PFSK-1 (cell line): ENCODE measurements around the gene TSPAN13.

Experiments used
- FOXP2 ChIP-seq: optimal IDR thresholded peaks from 2 replicates; pipeline ENCODE3; 2011; ENCODE audit warnings: borderline replicate concordance, control low read depth, inconsistent platforms; ENCODE audit not compliant: insufficient read depth; ENCODE audit errors: extremely low read length, extremely low read depth
- POLR2AphosphoS5 ChIP-seq: IDR thresholded peaks from 2 replicates; pipeline ENCODE4 v1.6.1; 2012; ENCODE audit warnings: low read depth, mild to moderate bottlenecking, control low read depth, low read length, moderate library complexity
- SIN3A ChIP-seq: IDR thresholded peaks from 2 replicates; pipeline ENCODE4 v1.6.1; 2012; ENCODE audit warnings: mild to moderate bottlenecking, low read length, moderate library complexity, borderline replicate concordance; ENCODE audit not compliant: insufficient read depth
- TAF1 ChIP-seq: IDR thresholded peaks from 2 replicates; pipeline ENCODE4 v1.6.1; 2012; ENCODE audit warnings: low read length, control low read depth, borderline replicate concordance; ENCODE audit not compliant: insufficient read depth
- TF ChIP-seq, protein P1 (sequence below), 2 experiments: IDR thresholded peaks; 2 replicates each; pipeline versions ENCODE4 v1.6.1 to v1.8.0; 2011 to 2012; ENCODE audit warnings: low read depth in 2 of 2, low read length in 2 of 2, control low read depth in 1 of 2, inconsistent platforms in 1 of 2, mild to moderate bottlenecking in 1 of 2, moderate library complexity in 1 of 2; ENCODE audit not compliant: insufficient read depth in 1 of 2

GRCh38 chr7:16822029-16822428, 68.5 kb downstream of the TSPAN13 start:
- TF ChIP-seq POLR2AphosphoS5 (no peak), TAF1 (no peak), SIN3A (no peak), FOXP2 (no peak)
- TF ChIP-seq, protein P1, sequence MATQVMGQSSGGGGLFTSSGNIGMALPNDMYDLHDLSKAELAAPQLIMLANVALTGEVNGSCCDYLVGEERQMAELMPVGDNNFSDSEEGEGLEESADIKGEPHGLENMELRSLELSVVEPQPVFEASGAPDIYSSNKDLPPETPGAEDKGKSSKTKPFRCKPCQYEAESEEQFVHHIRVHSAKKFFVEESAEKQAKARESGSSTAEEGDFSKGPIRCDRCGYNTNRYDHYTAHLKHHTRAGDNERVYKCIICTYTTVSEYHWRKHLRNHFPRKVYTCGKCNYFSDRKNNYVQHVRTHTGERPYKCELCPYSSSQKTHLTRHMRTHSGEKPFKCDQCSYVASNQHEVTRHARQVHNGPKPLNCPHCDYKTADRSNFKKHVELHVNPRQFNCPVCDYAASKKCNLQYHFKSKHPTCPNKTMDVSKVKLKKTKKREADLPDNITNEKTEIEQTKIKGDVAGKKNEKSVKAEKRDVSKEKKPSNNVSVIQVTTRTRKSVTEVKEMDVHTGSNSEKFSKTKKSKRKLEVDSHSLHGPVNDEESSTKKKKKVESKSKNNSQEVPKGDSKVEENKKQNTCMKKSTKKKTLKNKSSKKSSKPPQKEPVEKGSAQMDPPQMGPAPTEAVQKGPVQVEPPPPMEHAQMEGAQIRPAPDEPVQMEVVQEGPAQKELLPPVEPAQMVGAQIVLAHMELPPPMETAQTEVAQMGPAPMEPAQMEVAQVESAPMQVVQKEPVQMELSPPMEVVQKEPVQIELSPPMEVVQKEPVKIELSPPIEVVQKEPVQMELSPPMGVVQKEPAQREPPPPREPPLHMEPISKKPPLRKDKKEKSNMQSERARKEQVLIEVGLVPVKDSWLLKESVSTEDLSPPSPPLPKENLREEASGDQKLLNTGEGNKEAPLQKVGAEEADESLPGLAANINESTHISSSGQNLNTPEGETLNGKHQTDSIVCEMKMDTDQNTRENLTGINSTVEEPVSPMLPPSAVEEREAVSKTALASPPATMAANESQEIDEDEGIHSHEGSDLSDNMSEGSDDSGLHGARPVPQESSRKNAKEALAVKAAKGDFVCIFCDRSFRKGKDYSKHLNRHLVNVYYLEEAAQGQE (IDR thresholded peaks at IDR 0.05; ENCODE audit: insufficient read depth in 1 of 2, low read depth in 2 of 2, low read length in 2 of 2): no peak
